Measurements from ENCODE around the gene CAMK1D. TPM values are rescaled to one million over a fixed set of nuclear protein-coding genes. Genes with fewer than 3 reads are reported as not detected.

CAMK1D gene
- total and polyA plus RNA-seq, 2 donors (not counting 3 experiments of a cell fraction or from before 2014, with no cell fraction given) = 0.37 to 4.2 TPM

DNA sequence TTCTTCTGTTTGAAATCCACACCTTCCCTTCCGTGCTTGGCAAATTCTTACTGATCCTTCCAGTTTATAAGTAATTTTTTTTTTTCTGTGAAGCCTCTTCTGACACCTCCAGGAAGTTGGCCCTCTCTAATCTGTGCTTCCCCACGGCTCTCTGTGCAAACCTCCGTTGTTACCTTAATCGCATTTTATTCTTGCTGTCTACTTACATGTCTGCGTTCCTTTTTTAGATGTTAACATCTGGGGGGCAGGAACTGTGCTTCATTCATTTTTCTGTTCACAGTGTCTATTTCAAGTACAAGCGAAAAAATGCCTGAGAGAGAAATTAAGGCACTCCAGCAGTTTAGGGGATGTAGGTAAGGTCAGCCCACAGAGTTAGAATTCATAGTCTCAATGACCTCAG is 8.4 kb upstream of the CAMK1D start:
- no peak overlapping the region for H3K4me2 ChIP-seq (ENCODE audit: insufficient read depth, low read length)
- CTCF ChIA-PET = no interaction called here

More for the DNA sequence above, 8.4 kb upstream of the CAMK1D start:
- no peaks in the 10 kb centered on the region for H3K79me2 ChIP-seq (ENCODE audit: control insufficient read depth, insufficient read depth, low read length)
- H2AFZ ChIP-seq (ENCODE audit: low read depth, low read length) = no peak overlapping the region
- no peak overlapping the region for H3K27ac ChIP-seq (ENCODE audit: insufficient read depth, low read depth, low read length)
- POLR2A ChIA-PET = no interaction called here
- no peaks in the 10 kb centered on the region for H3K36me3 ChIP-seq (ENCODE audit: control insufficient read depth in 2 of 2, extremely low read depth in 1 of 2, insufficient read depth in 2 of 2, low read length in 2 of 2)
- TF ChIP-seq FOS (IDR thresholded peaks at IDR 0.05; ENCODE audit: borderline replicate concordance, insufficient read depth, low read length) (no peak), JUN (IDR thresholded peaks at IDR 0.05; ENCODE audit: borderline replicate concordance, insufficient read depth, insufficient read length, low read depth) (no peak), GATA2 (IDR thresholded peaks at IDR 0.05; ENCODE audit: insufficient read depth, insufficient read length, low read depth, low read length) (no peak), MYC (IDR thresholded peaks at IDR 0.05; ENCODE audit: low read depth, low read length) (no peak), POLR2AphosphoS5 (IDR thresholded peaks at IDR 0.05; ENCODE audit: insufficient read depth, low read depth, low read length) (no peak), MAX (IDR thresholded peaks at IDR 0.05; ENCODE audit: insufficient read depth, insufficient read length) (no peak), POLR2A (IDR thresholded peaks at IDR 0.05; ENCODE audit: low read depth, low read length) (no peak), EZH2 (IDR thresholded peaks at IDR 0.05; ENCODE audit: borderline replicate concordance, low read depth, low read length, severe bottlenecking) (no peak)
- TF ChIP-seq, protein P1, sequence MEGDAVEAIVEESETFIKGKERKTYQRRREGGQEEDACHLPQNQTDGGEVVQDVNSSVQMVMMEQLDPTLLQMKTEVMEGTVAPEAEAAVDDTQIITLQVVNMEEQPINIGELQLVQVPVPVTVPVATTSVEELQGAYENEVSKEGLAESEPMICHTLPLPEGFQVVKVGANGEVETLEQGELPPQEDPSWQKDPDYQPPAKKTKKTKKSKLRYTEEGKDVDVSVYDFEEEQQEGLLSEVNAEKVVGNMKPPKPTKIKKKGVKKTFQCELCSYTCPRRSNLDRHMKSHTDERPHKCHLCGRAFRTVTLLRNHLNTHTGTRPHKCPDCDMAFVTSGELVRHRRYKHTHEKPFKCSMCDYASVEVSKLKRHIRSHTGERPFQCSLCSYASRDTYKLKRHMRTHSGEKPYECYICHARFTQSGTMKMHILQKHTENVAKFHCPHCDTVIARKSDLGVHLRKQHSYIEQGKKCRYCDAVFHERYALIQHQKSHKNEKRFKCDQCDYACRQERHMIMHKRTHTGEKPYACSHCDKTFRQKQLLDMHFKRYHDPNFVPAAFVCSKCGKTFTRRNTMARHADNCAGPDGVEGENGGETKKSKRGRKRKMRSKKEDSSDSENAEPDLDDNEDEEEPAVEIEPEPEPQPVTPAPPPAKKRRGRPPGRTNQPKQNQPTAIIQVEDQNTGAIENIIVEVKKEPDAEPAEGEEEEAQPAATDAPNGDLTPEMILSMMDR (IDR thresholded peaks at IDR 0.05; ENCODE audit: extremely low read depth in 1 of 2, insufficient read depth in 1 of 2, low read depth in 1 of 2, low read length in 2 of 2) = no peak
- H4K20me1 ChIP-seq (replicated peaks; ENCODE audit: control insufficient read depth, extremely low read depth, insufficient read depth, low read length) = no peaks in the 10 kb centered on the region
- H3K27me3 ChIP-seq (ENCODE audit: control insufficient read depth in 2 of 2, insufficient read depth in 2 of 2, low read length in 2 of 2) = no peaks in the 10 kb centered on the region
- H3K4me1 ChIP-seq (ENCODE audit: control insufficient read depth, extremely low read depth, insufficient read depth, low read length) = no peaks in the 10 kb centered on the region
- BruUV-seq (replicated peaks) = no TSS peak
- H3K9me3 ChIP-seq (replicated peaks; ENCODE audit: control insufficient read depth, insufficient read depth, low read length) = no peaks in the 10 kb centered on the region
- DNase-seq (ENCODE audit: low read depth, low spot score) = no peak
- intact Hi-C loops (cut with micrococcal nuclease) (no loop called here), dilution Hi-C loops (cut with MboI; ENCODE audit: extremely low pct_ligation_motif_present, low sequenced_read_pairs) (no loop called here)
- H3K9ac ChIP-seq (replicated peaks; ENCODE audit: extremely low read depth, insufficient read depth, low read length) = no peak overlapping the region
- no peak overlapping the region for H3K4me3 ChIP-seq (replicated peaks in 1 of 3; ENCODE audit: insufficient read depth in 1 of 3, low read depth in 1 of 3, low read length in 3 of 3)
- no peaks in the 10 kb centered on the region for H3K9me1 ChIP-seq (replicated peaks; ENCODE audit: control insufficient read depth, extremely low read depth, insufficient read depth, low read length)
- no peak for FAIRE-seq

Measured in endothelial cell of umbilical vein (primary cell).